HepG2 (cell line): ENCODE data around the gene KL. TPM values are rescaled to one million over a fixed set of nuclear protein-coding genes. Genes with fewer than 3 reads are reported as not detected.

ENCODE experiments used
- ATAC-seq: fragments of 200-7000 bp; cut with Tn5 transposase; 3 replicates; pipeline ENCODE4 v1.9.1; 2020; ENCODE audit warnings: mild to moderate bottlenecking, moderate library complexity
- BruUV-seq: library from RNA; stranded (reverse); fragments of 400-500 nt; replicated peaks from 2 replicates; lab custom pipeline; 2021; lab: Mats Ljungman, UMichigan
- CTCF ChIA-PET: fragments of 300-600 bp; formaldehyde crosslinking; extraction: SDS; loops from one replicate; lab custom pipeline; 2021; ENCODE audit warnings: low total read pairs, inconsistent platforms, low intra/inter-chr PET ratio; lab: Yijun Ruan, JAX
- POLR2A ChIA-PET: fragments of 350-600 bp; sonication (Branson Sonifier 250); formaldehyde crosslinking; loops from one replicate; lab custom pipeline; 2020; ENCODE audit warnings: antibody characterized with exemption, inconsistent platforms; lab: Yijun Ruan, JAX
- DNase-seq: peaks from one replicate; pipeline ENCODE4 v3.0.0-alpha.2; 2015; ENCODE audit warnings: low spot score
- FAIRE-seq: peaks from 3 replicates; lab custom pipeline; 2011; peaks lifted over from hg19 to GRCh38; lab: Jason Lieb, UNC
- H2AFZ ChIP-seq: one replicate; pipeline ENCODE4 v1.6.1; 2011; ENCODE audit warnings: low read length, inconsistent platforms
- H3K27ac ChIP-seq: fragments of 300-600 bp; 3 replicates; pipeline ENCODE4 v1.8.0; 2011; ENCODE audit warnings: mixed run types, mild to moderate bottlenecking, mixed read lengths, low read length, inconsistent platforms; ENCODE audit not compliant: insufficient read depth; ENCODE audit errors: extremely low read length
- H3K27me3 ChIP-seq, 2 experiments: fragments of 200-600 bp in 1 of 2; 2 replicates in 1 of 2; 3 replicates in 1 of 2; pipeline versions ENCODE4 v1.6.0 to v1.8.0; 2011; ENCODE audit warnings: low read length in 2 of 2, mild to moderate bottlenecking in 2 of 2, moderate library complexity in 2 of 2, inconsistent platforms in 1 of 2; ENCODE audit not compliant: insufficient read depth in 2 of 2, control insufficient read depth in 1 of 2
- H3K36me3 ChIP-seq, 2 experiments: fragments of 200-600 bp in 1 of 2; replicated peaks in 1 of 2; 2 replicates in 1 of 2; 3 replicates in 1 of 2; pipeline versions ENCODE4 v1.5.1 to v1.8.0; 2011; ENCODE audit warnings: low read length in 2 of 2, inconsistent platforms in 1 of 2; ENCODE audit not compliant: insufficient read depth in 2 of 2, control insufficient read depth in 1 of 2
- H3K4me1 ChIP-seq: 2 replicates; pipeline ENCODE4 v1.5.1; 2012; ENCODE audit warnings: low read length, inconsistent platforms; ENCODE audit not compliant: insufficient read depth
- H3K4me2 ChIP-seq: 2 replicates; pipeline ENCODE4 v1.6.0; 2011; ENCODE audit warnings: low read depth, low read length, inconsistent platforms
- H3K4me3 ChIP-seq, 3 experiments: fragments of 200-600 bp in 1 of 3; sonication (generic), shearing (Covaris generic) in 1 of 3; replicated peaks in 1 of 3; 2 replicates each; pipeline ENCODE4 v1.5.1; 2011 to 2016; ENCODE audit warnings: low read length in 3 of 3, inconsistent platforms in 2 of 3, low read depth in 2 of 3, mild to moderate bottlenecking in 2 of 3, control low read depth in 1 of 3, mixed read lengths in 1 of 3; ENCODE audit not compliant: insufficient read depth in 1 of 3
- H3K79me2 ChIP-seq: one replicate; pipeline ENCODE4 v1.6.1; 2011; ENCODE audit warnings: low read length, inconsistent platforms; ENCODE audit not compliant: insufficient read depth
- H3K9ac ChIP-seq: 2 replicates; pipeline ENCODE4 v1.6.0; 2011; ENCODE audit warnings: mild to moderate bottlenecking, low read depth, low read length, inconsistent platforms; ENCODE audit not compliant: insufficient read depth
- H3K9me3 ChIP-seq: 2 replicates; pipeline ENCODE4 v1.5.1; 2012; ENCODE audit warnings: mild to moderate bottlenecking, low read length
- H4K20me1 ChIP-seq: 2 replicates; pipeline ENCODE4 v1.6.0; 2011; ENCODE audit warnings: inconsistent platforms, mild to moderate bottlenecking, low read length, moderate library complexity; ENCODE audit not compliant: insufficient read depth
- CC2D1A ChIP-seq: sonication (generic); formaldehyde crosslinking; IDR thresholded peaks from 2 replicates; pipeline ENCODE4 v1.8.1; 2023; ENCODE audit warnings: mild to moderate bottlenecking, missing genetic modification reagents
- WGBS: methylation state at CpG from one replicate; pipeline ENCODE4 v1.1.6; 2017; ENCODE audit warnings: low lambda C conversion rate; 5-methylcytosine and 5-hydroxymethylcytosine counted together
- in situ Hi-C: cut with HindIII; loops from 2 replicates; pipeline ENCODE4 v1.10.0; 2017; ENCODE audit warnings: low pct_unique_long_range_greater_than_20kb; ENCODE audit not compliant: extremely low pct_ligation_motif_present
- intact Hi-C: fragments of 100-400 bp; cut with micrococcal nuclease; formaldehyde crosslinking; loops from one replicate; pipeline ENCODE4 v1.10.0; 2022; ENCODE audit not compliant: unreplicated experiment
- polyA plus RNA-seq, 8 experiments: library from polyadenylated mRNA; depleted of rRNA in 3 of 8; stranded (reverse) in 7 of 8; unstranded in 1 of 8; fragments of >200 nt; fragmentation: Illumina TruSeq in 4 of 8; extraction: Trizol in 4 of 8; gene quantifications; 2 replicates each; pipeline versions ENCODE4 v1.2.1 to v1.2.3, GENCODE V29; 2011 to 2016; ENCODE audit warnings: low read depth in 4 of 8, missing spikeins in 1 of 8, mixed read lengths in 1 of 8; ENCODE audit not compliant: insufficient read depth in 1 of 8
- total RNA-seq, 5 experiments: library from RNA; depleted of rRNA; stranded (reverse); fragments of >200 nt; fragmentation: Illumina TruSeq; extraction: Trizol; gene quantifications; 2 replicates each; pipeline ENCODE4 v1.2.3, GENCODE V29; 2016; ENCODE audit warnings: low read depth in 1 of 5
- TF ChIP-seq, protein P1 (sequence below), 2 experiments: fragments of 450-650 bp in 1 of 2; sonication (generic) in 1 of 2; formaldehyde crosslinking in 1 of 2; IDR thresholded peaks; 2 replicates each; pipeline versions ENCODE4 v1.6.1 to v1.8.0; 2016 to 2022; ENCODE audit warnings: antibody characterized with exemption in 1 of 2, mild to moderate bottlenecking in 1 of 2, missing genetic modification reagents in 1 of 2

Gene KL
- total and polyA plus RNA-seq, 2 of the 13 experiments (the other 11 are each of a cell fraction or from before 2014, with no cell fraction given) = not detected

DNA sequence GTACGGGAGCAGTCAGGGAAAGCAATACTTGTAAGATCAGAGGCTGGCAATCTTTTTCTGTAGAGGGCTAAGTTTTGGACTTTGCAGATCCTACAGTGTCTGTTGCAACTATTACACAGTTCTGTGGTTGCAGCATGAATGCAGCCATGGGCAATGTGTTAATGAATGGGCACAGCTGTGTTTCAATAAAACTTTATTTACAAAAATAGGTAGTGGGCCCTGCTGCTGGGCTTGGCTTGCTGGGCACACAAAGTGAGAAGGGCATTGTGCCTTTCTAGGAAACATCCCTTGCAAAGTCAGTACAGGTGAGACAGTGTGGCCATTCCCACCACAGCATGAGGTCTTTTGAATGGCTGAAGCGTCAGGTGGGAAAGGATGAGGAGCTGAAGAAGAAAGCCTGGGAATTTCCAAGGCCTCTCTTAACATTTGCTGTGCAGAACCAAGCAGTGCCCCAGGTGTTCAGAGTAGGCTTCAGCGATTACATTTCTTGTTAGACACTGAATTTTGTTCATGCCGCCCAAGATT lies 9.1 kb downstream of the KL start:
- no peaks in the 10 kb centered on the region for H3K4me1 ChIP-seq
- ChIA-PET CTCF (no interaction called here), POLR2A (no interaction called here)
- in situ Hi-C loops (no loop called here), intact Hi-C loops (no loop called here)
- BruUV-seq = no TSS peak
- DNase-seq = no peak
- H3K4me2 ChIP-seq = no peak overlapping the region
- WGBS = 32% methylated on average over 4 of the region's 4 CpGs
- H3K27me3 ChIP-seq = peaks cover 0 to 11% of the 10 kb centered on the region in 2 experiments; a peak in 3 of 5 replicates
- H2AFZ ChIP-seq = no peak overlapping the region
- H3K9ac ChIP-seq = no peak overlapping the region
- ATAC-seq = no peak
- no peaks in the 10 kb centered on the region for H3K9me3 ChIP-seq
- H4K20me1 ChIP-seq = no peaks in the 10 kb centered on the region
- no peaks in the 10 kb centered on the region for H3K36me3 ChIP-seq
- TF ChIP-seq, protein P1, sequence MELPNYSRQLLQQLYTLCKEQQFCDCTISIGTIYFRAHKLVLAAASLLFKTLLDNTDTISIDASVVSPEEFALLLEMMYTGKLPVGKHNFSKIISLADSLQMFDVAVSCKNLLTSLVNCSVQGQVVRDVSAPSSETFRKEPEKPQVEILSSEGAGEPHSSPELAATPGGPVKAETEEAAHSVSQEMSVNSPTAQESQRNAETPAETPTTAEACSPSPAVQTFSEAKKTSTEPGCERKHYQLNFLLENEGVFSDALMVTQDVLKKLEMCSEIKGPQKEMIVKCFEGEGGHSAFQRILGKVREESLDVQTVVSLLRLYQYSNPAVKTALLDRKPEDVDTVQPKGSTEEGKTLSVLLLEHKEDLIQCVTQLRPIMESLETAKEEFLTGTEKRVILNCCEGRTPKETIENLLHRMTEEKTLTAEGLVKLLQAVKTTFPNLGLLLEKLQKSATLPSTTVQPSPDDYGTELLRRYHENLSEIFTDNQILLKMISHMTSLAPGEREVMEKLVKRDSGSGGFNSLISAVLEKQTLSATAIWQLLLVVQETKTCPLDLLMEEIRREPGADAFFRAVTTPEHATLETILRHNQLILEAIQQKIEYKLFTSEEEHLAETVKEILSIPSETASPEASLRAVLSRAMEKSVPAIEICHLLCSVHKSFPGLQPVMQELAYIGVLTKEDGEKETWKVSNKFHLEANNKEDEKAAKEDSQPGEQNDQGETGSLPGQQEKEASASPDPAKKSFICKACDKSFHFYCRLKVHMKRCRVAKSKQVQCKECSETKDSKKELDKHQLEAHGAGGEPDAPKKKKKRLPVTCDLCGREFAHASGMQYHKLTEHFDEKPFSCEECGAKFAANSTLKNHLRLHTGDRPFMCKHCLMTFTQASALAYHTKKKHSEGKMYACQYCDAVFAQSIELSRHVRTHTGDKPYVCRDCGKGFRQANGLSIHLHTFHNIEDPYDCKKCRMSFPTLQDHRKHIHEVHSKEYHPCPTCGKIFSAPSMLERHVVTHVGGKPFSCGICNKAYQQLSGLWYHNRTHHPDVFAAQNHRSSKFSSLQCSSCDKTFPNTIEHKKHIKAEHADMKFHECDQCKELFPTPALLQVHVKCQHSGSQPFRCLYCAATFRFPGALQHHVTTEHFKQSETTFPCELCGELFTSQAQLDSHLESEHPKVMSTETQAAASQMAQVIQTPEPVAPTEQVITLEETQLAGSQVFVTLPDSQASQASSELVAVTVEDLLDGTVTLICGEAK (IDR thresholded peaks at IDR 0.05) = no peak; the same call in 1 of the 2 replicates
- TF ChIP-seq, protein P1 (CRISPR knock-in tag; IDR thresholded peaks at IDR 0.05) = peak; percentile 94; the same call in 1 of the 2 replicates
- TF ChIP-seq CC2D1A (CRISPR knock-in tag) = no peak
- no peak overlapping the region for H3K4me3 ChIP-seq
- FAIRE-seq = no peak
- H3K27ac ChIP-seq = no peak overlapping the region
- H3K79me2 ChIP-seq = no peaks in the 10 kb centered on the region
